22Rv1 (cell line): ENCODE measurements around the gene NIPSNAP3A.

Source experiments
- ZFX ChIP-seq: fragments of 450-650 bp; IDR thresholded peaks from 2 replicates; pipeline ENCODE4 v1.6.1; 2017; ENCODE audit warnings: antibody characterized with exemption, borderline replicate concordance
- TF ChIP-seq, protein P1 (sequence below): fragments of 450-650 bp; IDR thresholded peaks from 2 replicates; pipeline ENCODE4 v1.5.1; 2017; ENCODE audit warnings: mild to moderate bottlenecking

DNA sequence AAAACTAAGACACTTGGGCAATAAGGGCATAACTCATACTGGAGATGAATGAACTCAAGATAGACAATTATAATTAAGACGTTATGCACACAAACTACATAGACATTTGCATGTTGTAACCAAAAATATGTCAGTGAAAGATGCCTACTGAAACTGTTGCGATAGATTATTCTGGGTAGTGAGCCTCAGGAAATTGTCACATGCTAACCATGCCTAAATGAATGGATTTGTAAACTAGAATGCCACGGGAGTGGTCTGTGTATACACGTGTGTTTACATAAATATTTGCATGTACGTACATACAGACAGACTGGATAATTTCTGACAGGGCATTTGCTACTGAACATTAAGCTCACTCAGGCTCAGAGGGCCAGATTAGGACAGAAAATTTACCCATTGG is 17.7 kb downstream of the NIPSNAP3A start:
- TF ChIP-seq, protein P1, sequence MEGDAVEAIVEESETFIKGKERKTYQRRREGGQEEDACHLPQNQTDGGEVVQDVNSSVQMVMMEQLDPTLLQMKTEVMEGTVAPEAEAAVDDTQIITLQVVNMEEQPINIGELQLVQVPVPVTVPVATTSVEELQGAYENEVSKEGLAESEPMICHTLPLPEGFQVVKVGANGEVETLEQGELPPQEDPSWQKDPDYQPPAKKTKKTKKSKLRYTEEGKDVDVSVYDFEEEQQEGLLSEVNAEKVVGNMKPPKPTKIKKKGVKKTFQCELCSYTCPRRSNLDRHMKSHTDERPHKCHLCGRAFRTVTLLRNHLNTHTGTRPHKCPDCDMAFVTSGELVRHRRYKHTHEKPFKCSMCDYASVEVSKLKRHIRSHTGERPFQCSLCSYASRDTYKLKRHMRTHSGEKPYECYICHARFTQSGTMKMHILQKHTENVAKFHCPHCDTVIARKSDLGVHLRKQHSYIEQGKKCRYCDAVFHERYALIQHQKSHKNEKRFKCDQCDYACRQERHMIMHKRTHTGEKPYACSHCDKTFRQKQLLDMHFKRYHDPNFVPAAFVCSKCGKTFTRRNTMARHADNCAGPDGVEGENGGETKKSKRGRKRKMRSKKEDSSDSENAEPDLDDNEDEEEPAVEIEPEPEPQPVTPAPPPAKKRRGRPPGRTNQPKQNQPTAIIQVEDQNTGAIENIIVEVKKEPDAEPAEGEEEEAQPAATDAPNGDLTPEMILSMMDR: no peak
- no peak for TF ChIP-seq ZFX
